Fibroblast of peridontal ligament (primary cell): Measurements from ENCODE around the gene RUFY1.
A peak's percentile ranks its signal among the peaks of the same experiment; 100 is the strongest.
"Not testable (repeated sequence)": the region's sequence is repeated elsewhere in the genome, so short reads cannot be mapped to it uniquely, and the experiment has no call there.

ENCODE experiments used
- DNase-seq: peaks from one replicate; pipeline ENCODE4 v3.0.0-alpha.2; 2010; ENCODE audit errors: extremely low read depth

RUFY1 gene

DNA sequence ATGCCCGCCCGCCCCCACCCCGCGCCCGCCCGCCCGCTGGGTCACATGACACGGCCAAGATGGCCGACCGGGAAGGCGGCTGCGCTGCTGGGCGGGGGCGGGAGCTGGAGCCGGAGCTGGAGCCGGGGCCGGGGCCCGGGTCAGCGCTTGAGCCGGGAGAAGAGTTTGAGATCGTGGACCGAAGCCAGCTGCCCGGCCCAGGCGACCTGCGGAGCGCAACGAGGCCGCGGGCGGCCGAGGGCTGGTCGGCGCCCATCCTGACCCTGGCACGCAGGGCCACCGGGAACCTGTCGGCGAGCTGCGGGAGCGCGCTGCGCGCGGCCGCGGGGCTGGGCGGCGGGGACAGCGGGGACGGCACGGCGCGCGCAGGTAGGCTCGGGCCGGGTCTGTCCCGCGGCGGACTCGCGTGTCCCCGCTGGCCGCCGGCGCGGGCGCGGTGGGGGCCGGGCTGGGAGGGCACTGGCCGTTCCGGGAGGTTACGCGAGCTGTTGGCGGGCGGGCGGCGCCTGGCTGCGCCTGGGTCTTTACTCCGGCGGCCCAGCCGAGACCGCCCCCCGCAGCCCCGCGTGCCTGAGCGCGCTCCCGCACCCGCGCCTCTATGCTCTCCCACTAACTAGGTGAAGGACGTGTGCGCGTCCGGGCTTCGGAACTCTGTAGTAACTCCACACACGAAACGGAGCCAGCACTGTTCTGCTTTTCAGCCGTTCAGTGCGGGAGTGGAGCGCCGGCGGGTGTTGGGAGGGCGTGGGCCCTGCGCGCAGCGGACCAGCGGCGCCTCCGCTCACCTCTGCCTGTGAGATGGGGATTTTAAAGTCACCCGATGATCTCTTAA lies at the start of gene RUFY1:
Gene RUFY1, plus strand, starts transcription at position 44 of the 832 bp plus-strand sequence. Its CDS starts 16 bp downstream, at position 60.
- peak; percentile 45 for DNase-seq

GRCh38 chr5:179501997-179502396 lies 48.4 kb upstream of the RUFY1 start:
- DNase-seq: not testable (repeated sequence)

DNA sequence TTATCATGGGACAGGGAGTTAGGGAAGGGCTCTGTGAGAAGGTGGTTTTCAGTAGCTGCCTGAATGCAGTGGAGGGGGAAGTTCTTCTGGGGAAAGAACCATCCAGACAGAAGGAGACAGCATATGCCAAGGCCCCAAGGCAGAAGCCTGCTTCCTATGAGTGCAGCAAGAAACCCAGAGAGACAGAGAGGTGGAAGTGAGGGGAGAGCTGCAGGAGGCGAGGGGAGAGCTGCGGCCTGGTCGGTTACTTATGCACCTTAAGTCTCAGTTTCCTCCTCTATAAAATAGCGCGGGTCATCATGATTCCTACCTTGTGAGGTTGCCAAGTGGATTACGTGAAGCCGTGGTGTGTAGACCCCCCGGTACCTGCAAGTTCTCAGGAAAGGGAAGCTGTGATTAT lies 47.9 kb upstream of the RUFY1 start:
- DNase-seq: not testable (repeated sequence)

GRCh38 chr5:179504191-179504590 lies 46.2 kb upstream of the RUFY1 start:
- DNase-seq: no peak

DNA sequence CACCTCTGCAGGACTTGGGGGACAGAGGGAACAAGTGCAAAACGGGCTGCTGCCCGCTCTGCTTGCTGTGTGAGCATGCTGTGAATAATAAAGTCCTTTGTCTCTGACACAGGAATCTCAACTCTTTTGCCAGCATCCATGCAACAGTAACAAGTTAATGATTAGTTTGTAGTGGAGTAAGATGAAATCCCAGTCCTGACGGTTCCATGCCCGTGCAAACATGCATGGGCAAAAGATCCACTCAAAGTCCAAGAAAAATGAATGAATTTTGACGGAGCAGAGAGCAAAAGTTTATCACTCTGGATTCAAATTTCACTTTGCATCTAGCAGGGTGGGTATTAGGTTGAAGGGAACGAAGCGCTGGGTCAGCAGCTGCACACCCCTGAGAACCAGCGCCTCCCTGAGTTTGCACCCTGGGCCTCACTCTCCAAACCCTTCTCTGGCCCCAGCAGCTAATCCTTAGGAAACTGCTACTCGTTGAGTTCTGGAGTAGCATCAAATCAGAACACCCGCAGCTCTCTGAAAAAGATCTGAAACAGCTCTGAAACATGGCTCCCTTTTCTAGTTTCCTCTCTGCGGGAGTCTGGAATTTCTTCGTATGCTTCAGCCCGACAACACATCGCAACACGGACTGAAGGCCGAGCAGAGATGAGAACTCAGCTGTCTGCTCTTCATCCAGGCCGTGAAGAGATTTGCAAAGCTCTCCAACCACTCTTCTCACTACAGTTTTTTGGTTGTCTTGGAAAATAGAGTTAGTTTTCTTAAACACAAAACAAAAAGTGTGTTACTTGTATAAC lies 45.6 kb upstream of the RUFY1 start:
- no peak for DNase-seq

DNA sequence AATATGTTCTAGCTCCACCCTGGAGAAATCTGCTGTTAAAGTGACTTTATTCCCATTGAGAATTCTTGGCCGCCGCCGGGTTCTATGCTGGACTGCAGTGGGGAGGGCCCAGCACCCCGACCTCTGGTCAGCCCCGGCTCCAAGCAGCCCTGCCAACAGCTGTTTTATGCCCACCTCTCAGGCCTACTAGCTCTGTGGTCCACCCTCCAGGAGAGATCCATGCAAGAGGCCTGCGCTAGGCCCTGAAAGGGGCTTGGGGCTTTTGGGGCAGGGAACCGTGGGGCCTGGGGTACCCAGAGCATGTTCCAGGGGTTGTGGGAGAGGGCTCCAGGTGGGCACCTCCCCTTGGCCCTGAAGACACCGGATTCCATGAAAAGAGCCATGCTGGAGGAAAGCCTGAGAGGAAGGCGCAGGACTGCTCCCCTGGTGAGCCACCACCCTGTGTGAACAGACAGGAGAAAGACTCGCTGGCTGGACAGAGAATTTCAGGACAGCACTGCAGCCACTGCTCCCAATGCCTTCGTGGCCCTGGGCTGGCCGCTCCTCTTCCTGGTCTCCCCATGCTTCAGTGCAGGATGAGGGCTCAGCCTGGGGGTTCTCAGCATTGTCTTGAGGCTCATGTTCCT lies 44.6 kb upstream of the RUFY1 start:
- no peak for DNase-seq

- no peak for DNase-seq
These were observed 41.1 kb upstream of the RUFY1 start for GRCh38 chr5:179509239-179509638.

- DNase-seq: no peak
These were observed 40.5 kb upstream of the RUFY1 start for GRCh38 chr5:179509845-179510244.

DNA sequence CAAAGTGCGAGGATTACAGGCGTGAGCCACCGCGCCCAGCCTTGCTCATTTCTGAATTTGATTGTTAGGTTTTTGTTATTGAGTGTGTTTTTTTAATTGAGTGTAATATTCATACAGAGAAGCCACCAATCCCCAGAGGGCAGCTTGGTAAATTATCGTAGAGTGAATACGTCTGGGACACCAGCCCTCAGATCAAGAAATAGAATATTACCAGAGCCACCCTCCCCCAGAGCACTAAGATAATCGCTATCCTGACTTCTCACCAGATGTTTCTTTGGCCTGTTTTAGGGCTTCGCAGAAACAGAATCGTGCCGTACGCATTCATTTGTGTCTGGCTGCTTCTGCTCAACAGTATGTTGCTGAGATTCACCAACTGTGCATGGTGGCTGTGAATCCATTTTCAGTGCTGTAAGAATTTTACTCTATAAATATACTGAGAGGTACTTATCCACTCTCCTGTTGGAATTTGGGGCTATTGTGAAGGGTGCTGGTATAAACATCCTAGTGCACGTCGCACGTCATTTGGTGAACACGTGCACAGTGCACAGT lies 37.8 kb upstream of the RUFY1 start:
- DNase-seq: no peak

- DNase-seq: not testable (repeated sequence)
These were observed 34.9 kb upstream of the RUFY1 start for GRCh38 chr5:179515501-179515900.

DNA sequence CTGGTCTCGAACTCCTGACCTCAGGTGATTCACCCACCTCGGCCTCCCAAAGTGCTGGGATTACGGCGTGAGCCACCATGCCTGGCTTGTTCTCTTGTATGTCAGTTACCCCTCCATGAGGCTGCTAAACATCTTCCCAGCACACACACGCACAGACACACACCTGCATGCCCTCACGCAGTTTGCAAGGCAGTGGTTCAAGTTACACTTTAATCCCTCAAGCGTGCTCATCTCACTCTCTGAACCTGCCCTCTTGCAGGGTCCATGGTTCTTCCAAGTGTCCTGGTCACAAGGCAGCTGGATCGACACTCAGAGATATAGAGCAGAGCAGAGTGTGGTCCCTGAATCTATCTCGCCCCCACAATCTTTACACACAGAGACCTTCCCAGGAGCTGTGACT lies 34.1 kb upstream of the RUFY1 start:
- no peak for DNase-seq

DNA sequence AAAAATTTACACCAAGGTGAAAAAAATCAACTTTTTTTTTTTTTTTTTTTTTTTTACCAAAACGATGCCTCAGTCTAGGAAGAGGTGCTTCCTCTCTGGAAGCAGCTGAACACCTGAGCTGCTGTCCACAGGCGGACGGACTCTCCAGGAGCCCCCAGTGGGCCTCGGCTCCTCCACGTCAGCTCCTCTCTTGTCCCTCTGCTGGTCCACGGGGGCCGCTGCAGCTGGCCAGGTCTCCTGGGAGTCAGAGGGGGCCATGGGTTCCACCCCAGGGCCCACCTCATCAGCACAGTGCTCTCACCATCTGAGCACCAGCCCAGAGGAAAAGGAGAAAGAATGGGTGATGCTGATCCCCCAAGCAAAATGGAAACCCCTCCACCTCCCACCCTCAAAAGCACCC lies 32.6 kb upstream of the RUFY1 start:
- DNase-seq: not testable (repeated sequence)

DNA sequence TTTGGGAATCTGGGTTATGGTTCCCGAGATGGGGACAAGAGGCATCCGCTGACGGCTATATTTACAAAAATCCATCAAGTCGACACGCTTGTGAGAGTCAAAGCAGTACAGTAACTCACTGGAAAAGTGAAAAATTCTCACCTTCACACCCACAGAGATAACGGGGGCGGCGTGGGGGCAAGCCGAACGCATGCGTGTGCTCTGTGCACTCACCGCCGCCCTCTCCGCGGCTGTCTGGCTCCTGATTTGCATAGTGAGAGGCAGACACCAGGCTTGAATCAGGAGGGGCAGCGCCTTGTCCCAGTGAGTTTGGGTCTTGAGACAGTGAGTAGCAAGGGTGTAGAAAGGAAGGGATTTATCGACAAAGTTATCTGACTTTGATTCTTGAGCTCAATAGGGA lies 32.0 kb upstream of the RUFY1 start:
- DNase-seq: not testable (repeated sequence)

DNA sequence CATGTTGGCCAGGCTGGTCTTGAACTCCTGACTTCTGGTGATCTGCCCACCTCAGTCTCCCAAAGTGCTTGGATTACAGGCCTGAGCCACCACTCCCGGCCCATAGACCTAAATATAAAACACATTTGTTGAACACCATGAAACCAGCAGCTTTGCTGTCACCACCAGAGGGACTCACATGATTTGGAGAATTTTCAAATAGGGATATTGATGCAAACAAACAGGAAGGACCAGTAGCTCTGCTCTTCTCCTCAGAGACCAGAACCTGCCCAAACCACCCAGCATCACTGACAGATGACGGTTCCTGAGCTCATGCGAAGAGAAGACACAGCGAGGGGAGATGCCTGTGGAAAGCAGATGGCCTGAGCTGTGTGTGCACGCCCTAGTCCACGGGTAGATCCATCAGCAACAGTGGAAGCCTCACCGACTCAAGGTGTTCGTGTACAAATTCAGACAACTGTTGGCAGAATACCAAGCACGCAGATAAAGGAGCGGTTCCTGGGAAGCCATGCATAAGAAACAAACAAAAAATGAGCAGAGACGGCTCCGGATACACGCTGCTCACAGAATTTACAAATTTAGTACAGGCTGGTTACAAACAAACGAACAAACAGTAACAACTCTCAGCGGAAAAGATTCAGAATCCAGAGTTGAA lies 30.8 kb upstream of the RUFY1 start:
- not testable (repeated sequence) for DNase-seq

DNA sequence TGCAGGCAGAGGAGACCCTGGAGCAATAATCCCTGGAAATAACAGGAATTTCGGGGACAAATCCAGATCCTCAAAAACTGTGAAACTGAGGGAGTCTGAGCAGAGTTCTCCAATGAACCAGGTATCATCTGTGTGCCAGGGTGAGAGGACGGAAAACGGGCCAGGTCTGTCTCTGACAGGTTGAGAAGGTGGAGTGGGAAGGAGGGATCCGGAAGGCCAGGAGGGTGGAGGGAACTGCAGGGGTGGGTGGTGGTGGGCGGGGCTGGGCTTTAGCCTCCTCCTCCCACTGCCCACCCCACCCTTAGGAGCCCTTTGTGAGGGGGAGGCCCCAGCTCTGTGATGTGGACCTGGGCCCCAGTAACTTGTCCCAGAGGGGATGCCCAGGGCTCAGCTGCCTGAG lies 28.2 kb upstream of the RUFY1 start:
- DNase-seq: not testable (repeated sequence)

DNA sequence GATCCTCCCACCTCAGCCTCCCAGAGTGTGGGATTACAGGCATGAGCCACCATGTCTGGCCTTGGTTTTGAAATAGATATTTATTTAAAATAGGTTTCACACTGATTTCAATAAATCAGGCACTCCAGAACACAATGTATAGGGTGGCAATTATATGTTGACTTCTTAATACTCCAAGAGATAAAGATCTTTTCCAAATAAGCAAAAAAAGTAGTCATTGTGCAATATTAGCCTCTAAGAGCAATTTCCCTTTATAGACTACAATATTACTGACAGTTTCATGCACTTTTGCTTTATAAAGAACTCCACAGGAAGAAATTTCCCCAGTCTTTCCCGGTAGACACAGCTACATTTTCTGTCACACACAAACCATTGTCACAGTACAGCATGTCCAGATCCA lies 23.4 kb upstream of the RUFY1 start:
- no peak for DNase-seq

- DNase-seq: peak; percentile 40
These were observed 20.0 kb upstream of the RUFY1 start for GRCh38 chr5:179530069-179530998.

- no peak for DNase-seq
These were observed 17.3 kb upstream of the RUFY1 start for GRCh38 chr5:179533024-179533423.

DNA sequence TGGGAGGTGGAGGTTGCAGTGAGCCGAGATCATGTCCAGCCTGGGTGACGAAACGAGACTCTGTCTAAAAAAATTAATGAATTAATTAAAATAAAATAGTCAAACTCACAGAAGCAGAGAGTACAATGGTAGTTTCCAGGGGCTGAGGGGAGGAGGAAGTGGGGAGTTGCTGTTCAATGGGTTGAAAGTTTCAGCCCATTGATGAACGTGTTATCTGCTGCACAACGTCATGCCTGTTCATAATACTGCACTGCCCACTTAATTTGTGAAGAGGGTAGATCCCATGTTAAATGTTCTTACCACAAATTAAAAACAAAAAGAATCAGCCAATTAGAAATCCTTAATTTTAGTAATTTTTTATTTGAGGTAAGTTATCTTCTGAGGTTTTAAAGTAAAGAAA lies 16.4 kb upstream of the RUFY1 start:
- DNase-seq: no peak

DNA sequence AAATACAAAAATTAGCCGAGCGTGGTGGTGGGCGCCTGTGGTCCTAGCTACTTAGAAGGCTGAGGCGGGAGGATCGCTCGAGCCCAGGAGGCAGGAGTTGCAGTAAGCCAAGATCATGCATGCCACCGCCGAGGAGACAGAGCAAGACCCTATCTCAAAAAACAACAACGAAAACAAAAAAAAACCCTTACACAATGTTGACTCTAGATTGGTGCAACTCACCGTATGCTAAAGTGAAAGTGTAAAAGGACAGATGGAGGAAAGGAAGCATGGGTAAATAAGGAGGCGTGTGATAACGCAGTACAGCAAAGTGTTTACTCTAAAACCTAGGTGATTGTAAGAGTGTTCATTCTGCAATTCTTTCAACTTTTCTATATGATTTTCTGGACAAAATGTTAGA lies 15.9 kb upstream of the RUFY1 start:
- no peak for DNase-seq

GRCh38 chr5:179536676-179537075 lies 13.7 kb upstream of the RUFY1 start:
- no peak for DNase-seq
